Measurements from ENCODE around the gene HSD3B7.
"Not testable (repeated sequence)": the region's sequence is repeated elsewhere in the genome, so short reads cannot be mapped to it uniquely, and the experiment has no call there.

DNA sequence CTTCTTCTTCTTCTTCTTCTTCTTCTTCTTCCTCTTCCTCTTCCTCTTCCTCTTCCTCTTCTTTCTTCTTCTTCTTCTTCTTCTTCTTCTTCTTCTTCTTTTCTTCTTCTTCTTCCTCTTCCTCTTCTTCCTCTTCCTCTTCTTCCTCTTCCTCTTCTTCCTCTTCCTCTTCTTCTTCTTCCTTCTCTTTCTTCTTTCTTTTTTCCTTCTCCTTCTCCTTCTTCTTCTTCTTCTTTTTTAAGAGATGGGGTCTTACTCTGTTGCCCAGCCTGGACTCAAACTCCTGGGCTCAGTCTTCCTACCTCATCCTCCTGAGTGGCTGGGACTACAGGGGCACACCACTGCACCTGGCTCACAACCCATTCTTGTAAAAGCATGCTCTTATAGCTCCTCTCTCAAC, 28.3 kb downstream of the HSD3B7 start:
- TF ChIP-seq, protein P1, sequence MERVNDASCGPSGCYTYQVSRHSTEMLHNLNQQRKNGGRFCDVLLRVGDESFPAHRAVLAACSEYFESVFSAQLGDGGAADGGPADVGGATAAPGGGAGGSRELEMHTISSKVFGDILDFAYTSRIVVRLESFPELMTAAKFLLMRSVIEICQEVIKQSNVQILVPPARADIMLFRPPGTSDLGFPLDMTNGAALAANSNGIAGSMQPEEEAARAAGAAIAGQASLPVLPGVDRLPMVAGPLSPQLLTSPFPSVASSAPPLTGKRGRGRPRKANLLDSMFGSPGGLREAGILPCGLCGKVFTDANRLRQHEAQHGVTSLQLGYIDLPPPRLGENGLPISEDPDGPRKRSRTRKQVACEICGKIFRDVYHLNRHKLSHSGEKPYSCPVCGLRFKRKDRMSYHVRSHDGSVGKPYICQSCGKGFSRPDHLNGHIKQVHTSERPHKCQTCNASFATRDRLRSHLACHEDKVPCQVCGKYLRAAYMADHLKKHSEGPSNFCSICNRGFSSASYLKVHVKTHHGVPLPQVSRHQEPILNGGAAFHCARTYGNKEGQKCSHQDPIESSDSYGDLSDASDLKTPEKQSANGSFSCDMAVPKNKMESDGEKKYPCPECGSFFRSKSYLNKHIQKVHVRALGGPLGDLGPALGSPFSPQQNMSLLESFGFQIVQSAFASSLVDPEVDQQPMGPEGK (CRISPR knock-in tag; IDR thresholded peaks at IDR 0.05; ENCODE audit: borderline replicate concordance) = not testable (repeated sequence)
- TF ChIP-seq, protein P2, sequence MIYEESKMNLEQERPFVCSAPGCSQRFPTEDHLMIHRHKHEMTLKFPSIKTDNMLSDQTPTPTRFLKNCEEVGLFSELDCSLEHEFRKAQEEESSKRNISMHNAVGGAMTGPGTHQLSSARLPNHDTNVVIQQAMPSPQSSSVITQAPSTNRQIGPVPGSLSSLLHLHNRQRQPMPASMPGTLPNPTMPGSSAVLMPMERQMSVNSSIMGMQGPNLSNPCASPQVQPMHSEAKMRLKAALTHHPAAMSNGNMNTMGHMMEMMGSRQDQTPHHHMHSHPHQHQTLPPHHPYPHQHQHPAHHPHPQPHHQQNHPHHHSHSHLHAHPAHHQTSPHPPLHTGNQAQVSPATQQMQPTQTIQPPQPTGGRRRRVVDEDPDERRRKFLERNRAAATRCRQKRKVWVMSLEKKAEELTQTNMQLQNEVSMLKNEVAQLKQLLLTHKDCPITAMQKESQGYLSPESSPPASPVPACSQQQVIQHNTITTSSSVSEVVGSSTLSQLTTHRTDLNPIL (CRISPR knock-in tag; IDR thresholded peaks at IDR 0.05; ENCODE audit: low read depth) = not testable (repeated sequence)
- TF ChIP-seq GLIS3 (CRISPR knock-in tag; IDR thresholded peaks at IDR 0.05); CSDC2 (CRISPR knock-in tag; IDR thresholded peaks at IDR 0.05); ZNF8 (CRISPR knock-in tag; IDR thresholded peaks at IDR 0.05); ZFP3 (CRISPR knock-in tag; IDR thresholded peaks at IDR 0.05); PPARA (CRISPR knock-in tag; IDR thresholded peaks at IDR 0.05; ENCODE audit: borderline replicate concordance); OSR1 (CRISPR knock-in tag; IDR thresholded peaks at IDR 0.05): not testable (repeated sequence)
- TF ChIP-seq, protein P3, sequence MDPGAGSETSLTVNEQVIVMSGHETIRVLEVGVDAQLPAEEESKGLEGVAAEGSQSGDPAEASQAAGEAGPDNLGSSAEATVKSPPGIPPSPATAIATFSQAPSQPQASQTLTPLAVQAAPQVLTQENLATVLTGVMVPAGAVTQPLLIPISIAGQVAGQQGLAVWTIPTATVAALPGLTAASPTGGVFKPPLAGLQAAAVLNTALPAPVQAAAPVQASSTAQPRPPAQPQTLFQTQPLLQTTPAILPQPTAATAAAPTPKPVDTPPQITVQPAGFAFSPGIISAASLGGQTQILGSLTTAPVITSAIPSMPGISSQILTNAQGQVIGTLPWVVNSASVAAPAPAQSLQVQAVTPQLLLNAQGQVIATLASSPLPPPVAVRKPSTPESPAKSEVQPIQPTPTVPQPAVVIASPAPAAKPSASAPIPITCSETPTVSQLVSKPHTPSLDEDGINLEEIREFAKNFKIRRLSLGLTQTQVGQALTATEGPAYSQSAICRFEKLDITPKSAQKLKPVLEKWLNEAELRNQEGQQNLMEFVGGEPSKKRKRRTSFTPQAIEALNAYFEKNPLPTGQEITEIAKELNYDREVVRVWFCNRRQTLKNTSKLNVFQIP (CRISPR knock-in tag; IDR thresholded peaks at IDR 0.05; ENCODE audit: borderline replicate concordance, low read depth) = not testable (repeated sequence)
- TF ChIP-seq, protein P4, sequence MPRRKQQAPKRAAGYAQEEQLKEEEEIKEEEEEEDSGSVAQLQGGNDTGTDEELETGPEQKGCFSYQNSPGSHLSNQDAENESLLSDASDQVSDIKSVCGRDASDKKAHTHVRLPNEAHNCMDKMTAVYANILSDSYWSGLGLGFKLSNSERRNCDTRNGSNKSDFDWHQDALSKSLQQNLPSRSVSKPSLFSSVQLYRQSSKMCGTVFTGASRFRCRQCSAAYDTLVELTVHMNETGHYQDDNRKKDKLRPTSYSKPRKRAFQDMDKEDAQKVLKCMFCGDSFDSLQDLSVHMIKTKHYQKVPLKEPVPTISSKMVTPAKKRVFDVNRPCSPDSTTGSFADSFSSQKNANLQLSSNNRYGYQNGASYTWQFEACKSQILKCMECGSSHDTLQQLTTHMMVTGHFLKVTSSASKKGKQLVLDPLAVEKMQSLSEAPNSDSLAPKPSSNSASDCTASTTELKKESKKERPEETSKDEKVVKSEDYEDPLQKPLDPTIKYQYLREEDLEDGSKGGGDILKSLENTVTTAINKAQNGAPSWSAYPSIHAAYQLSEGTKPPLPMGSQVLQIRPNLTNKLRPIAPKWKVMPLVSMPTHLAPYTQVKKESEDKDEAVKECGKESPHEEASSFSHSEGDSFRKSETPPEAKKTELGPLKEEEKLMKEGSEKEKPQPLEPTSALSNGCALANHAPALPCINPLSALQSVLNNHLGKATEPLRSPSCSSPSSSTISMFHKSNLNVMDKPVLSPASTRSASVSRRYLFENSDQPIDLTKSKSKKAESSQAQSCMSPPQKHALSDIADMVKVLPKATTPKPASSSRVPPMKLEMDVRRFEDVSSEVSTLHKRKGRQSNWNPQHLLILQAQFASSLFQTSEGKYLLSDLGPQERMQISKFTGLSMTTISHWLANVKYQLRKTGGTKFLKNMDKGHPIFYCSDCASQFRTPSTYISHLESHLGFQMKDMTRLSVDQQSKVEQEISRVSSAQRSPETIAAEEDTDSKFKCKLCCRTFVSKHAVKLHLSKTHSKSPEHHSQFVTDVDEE (CRISPR knock-in tag; IDR thresholded peaks at IDR 0.05) = not testable (repeated sequence)

All from SK-N-SH treated with all-trans-retinoic acid at 6 μM for 48 hours (cell line).